NCI-H2081 treated with DMSO at 0.1 percent for 48 hours (cell line): Measurements from ENCODE around the gene PID1.

Experiments
- DNase-seq: peaks from one replicate; lab custom pipeline; 2025; lab: John Stamatoyannopoulos, UW

Gene PID1

DNA sequence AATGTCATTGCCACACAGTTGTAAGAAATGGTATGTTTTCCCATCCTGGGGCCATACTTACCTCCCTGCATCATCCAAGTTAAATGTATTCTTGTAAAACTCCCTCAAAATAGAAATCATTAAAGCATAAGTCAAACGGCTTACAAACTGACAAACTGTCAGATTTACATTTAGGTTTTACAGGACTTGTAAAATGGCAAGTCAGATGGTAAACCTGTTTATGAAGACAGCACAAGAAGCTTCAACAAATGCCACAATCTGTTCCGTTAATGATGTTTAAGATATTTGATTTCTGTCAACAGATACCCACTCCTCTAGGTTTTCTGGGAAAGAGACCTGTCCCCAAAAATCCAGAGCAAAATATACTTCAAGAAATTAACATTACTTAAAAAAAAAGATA, 197.2 kb downstream of the PID1 start:
- no peak for DNase-seq

- no peak for DNase-seq
Measured at GRCh38 chr2:229071292-229071976, 199.7 kb downstream of the PID1 start.

DNA sequence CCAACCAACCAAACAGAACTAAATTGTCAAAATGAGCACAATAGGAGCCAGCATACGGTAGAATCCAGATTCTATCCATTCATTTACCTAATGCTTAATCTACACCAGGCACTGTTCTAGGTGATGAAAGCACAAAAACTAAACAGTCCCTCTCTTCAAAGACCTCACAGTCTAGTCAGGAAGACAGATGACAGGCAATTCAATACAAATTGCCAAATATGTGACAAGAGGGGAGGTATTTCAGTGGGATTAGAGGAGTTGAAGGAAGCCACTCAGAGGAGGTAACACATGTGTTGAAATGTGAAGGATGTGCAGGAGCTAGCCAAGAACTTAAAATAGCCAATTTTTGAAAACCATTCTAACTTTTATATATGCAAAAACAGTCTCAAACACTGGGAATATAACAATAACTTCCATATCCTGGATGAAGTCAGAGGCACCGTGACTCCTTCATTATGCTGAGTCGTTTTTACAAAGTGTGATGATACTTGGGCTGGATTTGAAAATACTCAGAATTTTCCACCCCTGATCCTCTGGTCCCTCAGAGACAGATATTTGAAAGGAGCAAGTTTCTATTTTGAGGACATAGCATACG, 204.9 kb downstream of the PID1 start:
- DNase-seq = no peak

GRCh38 chr2:229064749-229065148, 206.3 kb downstream of the PID1 start:
- DNase-seq = no peak

DNA sequence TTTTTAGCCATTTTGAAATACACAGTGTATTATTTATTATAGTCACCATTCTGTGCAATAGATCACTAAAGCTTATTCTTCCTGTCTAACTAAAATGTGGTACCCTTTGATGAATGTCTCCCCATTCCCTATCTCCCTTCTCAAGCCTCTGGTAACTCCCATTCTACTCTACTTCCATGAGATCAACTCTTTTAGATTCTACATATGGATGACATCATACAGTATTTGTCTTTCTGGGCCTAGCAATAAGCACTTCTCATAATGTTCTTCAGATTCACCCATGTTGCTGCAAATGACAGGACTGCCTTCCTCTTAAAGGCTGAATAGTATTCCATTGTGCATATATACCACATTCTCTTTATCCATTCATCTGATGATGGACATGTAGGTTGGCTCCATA, 210.9 kb downstream of the PID1 start:
- no peak for DNase-seq

GRCh38 chr2:229059331-229060033, 211.6 kb downstream of the PID1 start:
- DNase-seq = no peak

DNA sequence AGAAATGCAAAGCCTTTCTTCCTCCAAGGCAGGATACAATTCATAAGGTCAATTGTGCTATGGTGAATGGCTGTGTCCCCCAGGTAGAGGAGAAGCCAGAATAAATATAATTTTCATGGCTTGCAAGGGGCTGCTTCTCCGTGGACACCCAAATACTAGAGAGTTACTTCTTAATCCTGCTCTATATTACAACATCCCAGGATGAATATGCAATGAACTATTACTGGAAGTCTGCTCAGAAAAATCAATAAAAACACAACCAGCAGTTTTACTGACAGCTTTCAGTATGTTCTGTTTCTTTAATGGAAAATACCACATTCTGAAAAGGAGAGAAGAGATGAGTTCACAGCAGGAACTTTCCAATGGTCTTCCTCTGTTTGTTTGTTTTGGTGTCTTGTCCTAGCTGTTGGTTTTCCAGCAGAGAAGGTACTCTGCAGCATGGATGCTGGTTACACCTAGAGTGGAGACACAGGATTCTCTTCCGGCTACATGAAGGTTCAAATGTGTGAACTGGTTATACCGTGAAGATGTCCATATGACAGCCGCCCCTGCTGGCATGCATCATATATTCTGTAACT, 213.0 kb downstream of the PID1 start:
- DNase-seq = no peak

DNA sequence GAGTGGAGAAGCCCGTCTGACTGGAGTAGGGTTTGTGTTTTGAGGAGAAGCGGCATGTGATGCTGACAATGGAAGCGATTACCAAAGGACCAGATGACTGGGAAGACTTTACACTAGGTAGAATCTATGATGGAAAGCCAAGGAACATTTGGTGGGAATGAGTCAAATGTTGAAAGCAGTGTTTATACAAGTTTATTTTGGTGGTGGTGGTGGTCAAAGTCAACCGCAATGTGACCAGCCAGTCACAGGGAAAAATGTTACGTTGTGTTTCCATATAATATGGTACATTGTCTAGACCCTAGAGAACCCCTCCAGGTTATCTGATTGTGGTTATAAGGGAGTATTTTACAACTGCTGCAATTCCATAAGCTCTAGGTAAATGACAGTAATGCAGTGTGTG, 216.8 kb downstream of the PID1 start:
- no peak for DNase-seq

DNA sequence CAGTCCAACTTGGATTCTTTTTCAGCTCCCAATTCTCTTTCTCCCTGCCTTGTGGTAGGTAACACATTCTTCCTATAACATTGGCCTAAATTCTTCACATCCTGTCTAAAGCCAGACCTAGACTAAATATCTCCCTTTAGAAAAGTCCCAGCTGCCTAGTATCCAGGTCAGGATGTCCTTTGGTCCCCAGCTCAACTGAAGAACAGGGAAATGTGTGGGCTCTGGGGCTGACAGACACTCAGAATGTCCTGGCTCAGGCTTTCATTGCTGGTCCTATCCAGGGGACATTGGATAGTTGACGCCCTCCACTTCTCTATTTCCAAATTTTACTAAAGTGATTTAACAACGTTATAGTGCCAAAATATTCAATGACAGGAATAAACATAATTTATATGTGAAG, 219.3 kb downstream of the PID1 start:
- no peak for DNase-seq

- DNase-seq = no peak
Measured at GRCh38 chr2:229050133-229050532, 221.0 kb downstream of the PID1 start.

- no peak for DNase-seq
Measured at GRCh38 chr2:229048134-229048533, 223.0 kb downstream of the PID1 start.

- no peak for DNase-seq
Measured at GRCh38 chr2:229045671-229046070, 225.4 kb downstream of the PID1 start.

- no peak for DNase-seq
Measured at GRCh38 chr2:229044581-229044980, 226.5 kb downstream of the PID1 start.

DNA sequence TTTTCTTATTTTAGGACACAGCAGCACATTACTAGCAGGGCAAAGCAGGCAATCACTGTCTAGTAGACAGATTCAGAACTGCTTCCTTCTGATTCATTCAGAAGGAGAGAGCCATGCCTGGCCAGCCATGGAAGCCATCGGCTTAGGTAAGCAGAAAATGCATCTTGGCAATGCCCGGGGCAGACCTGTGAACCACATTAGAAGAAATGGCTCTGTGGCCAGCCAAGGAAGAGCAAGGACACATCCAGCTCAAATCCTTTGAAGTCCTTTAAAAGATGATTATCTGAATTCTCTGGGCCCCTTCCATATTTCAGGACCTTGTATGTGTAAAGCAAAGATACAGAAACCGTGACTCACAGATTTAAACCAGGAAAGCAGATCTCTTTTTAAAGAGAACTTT, 227.4 kb downstream of the PID1 start:
- no peak for DNase-seq

DNA sequence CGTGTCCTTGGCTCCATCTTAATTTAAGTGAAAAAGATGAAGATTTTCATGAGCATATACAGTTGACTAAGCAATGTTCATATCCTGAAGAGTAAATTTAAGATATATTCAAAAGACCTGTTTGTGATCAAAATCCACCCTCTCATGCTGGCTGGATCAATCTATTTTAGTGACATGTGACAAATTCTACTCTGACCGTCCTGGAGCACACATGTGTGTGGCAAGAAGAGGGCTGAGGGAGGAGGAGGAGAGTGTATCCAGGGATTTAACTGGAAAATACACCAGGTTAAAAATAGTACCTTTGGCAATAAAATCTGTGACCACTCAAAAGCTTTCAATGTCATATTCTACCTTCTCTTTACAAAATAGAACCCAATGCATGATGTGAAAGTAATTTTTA, 228.7 kb downstream of the PID1 start:
- no peak for DNase-seq

DNA sequence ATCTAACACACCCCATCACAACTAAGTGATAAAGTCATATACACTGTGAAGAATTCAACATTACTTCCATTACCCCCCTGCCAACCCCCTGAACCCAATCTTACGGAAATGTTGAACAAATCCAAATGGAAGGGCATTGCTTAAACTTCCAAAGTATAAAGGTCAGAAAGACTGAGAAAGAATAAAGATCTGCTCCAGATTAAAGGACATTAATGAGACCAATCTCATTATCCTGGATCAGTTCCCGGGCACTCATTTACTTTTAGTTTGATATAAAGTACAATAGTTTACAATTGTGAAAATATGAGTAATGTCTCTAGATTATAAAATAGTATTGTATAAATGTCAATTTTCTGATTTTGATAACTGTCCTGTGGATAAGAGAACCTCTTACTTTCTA, 229.4 kb downstream of the PID1 start:
- DNase-seq = no peak

- no peak for DNase-seq
Measured at GRCh38 chr2:229037621-229038020, 233.5 kb downstream of the PID1 start.

DNA sequence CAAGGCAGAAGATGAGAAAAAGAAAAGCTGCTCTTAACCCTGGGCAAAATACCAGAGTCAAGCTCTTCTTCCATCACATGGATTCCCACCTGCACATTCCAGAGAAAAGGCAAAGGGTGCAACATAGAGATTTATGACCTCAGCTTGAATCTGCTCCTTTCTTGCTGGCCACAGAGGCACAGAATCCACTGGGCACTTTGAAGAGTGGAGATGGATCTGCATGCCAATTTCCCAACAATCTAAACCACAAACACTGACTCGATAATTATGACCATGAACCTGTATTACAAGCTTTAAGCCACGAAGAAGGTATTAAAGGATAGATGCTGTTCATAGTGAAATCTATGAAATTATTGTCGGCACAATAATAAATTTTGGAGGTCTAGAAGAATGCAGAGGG, 237.3 kb downstream of the PID1 start:
- no peak for DNase-seq

- DNase-seq = no peak
Measured at GRCh38 chr2:229032608-229033234, 238.4 kb downstream of the PID1 start.

DNA sequence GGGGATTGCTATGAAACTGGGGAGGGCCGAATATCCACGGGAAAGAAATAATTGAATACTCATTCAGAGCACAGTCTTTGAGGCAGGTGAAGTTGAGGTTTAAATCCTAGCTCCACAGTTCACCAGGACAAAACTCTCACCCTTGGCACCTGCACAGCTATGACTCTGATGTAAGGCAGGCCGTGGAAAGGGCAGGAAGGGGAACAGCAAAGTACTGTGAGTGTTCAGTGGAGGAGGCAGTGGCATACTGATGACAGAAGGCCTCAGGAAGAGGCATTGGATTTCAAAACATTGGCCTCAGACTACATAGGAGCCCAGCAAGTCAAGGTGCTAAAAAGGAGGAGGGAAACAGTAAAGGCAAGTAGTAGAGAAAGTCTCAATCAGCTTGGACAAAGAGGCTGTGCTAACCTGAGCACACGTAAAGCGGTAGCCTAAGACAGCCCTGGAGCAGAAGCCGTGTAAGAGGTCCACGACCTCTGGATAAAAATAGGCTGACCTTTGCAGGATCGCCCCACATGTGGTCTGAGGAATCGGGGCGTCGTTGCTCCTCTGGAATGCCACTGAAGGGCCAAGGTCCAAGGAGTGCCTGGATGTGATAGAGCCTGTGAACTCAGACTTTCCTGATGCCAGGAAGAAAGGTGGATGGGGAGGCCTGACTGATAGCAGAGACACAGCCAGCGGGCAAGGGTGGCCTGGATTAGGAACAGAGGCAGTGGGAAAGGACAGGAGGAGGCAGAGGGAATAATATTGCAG, 243.6 kb downstream of the PID1 start:
- DNase-seq = no peak

- DNase-seq = no peak
Measured at GRCh38 chr2:229025653-229026052, 245.4 kb downstream of the PID1 start.

DNA sequence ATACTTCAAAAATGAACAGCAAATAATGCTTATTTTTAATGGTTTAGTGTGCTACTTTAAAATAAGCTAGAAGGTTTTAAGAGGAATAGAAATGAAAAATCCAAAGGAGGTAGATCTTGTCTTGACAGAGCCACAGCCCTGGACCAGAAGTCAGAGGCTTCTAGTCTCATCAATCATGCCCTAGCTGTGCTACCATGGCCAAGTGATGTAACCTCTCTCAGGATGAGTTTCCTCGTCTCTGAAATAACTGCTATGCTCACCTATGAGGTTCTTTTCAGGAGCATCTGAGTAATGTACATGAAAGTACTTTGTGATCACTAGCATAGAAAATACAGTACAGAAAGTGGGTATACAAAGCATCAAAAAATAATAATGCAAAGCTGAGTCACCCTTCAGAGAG, 248.4 kb downstream of the PID1 start:
- DNase-seq = no peak
